Head of caudate nucleus (tissue), 42 donors: ENCODE data around the gene TBX15.
A peak's percentile ranks its signal among the peaks of the same experiment; 100 is the strongest.

Source experiments
- DNase-seq, 42 donors: peaks; one replicate each; pipeline versions ENCODE4 v3.0.0 to v3.0.0-alpha.2; 2020 to 2021; ENCODE audit warnings: mixed read lengths in 7 of 42
- intact Hi-C: fragments of 100-400 bp; cut with DNase I; formaldehyde crosslinking; loops from one replicate; pipeline ENCODE4 v1.15.0; 2022

The TBX15 gene

DNA sequence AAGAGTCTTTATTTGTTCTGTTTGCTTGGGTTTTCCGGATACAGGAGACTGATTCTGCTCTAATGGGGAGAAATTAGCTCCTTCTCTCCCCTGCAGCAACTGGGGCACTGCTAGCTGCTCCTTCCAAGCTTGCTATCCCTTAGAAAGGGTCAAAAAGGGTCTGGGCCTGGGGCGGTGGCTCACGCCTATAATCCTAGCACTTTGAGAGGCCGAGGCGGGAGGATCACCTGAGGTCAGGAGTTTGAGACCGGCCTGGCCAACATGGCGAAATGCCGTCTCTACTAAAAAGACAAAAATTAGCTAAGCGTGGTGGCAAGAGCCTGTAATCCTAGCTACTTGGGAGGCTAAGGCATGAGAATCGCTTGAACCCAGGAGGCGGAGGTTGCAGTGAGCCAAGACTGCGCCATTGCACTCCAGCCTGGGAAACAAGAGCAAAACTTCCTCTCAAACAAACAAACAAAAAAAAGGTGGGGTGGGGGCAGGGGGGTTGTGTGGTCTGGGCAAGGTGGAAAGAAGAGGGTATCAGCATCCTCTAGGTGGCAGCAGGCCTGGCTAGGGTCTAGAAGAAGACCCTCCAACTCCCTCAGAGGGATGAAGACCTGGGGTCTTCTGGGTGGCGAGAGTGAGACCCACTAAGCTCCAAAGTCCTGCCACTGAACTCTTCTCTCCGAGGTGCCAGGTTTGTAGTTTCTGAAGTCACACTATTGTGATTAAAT, 15.4 kb upstream of the TBX15 start:
- peak in 1 of 42 donors; percentile 3 for DNase-seq
- intact Hi-C loops, result no loop called here

DNA sequence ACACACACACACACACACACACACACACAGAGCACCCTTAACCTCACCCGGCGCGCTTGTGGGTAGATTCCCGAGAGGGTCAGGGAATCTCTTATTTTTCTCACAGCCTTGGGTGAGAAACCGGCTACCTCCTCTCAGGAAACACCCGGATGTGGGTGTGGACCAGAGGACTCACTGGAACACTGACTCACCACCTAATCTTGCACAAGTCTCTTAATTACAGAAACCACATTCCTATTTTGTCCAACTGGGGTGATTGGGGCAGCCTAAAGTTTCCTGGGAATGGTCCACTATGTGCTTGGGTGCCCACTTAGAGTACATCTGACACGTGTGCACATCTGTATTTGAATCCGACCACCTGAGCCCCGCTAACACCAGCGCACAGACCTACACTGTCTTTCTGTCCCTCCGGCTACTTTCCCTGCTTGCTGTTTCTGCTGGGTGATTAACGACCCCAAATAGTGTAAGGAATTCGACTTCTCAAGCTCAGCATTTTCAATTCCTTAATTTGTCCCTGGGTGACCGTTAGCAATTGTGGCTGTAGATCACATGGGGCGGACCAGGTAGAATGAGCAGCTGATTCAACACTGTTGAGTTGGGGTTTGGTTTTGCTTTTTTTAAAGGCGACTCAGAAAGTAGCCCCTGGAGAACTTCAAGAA, 14.0 kb upstream of the TBX15 start:
- DNase-seq, result peak in 1 of 42 donors; percentile 4
- intact Hi-C loops, result no loop called here

DNA sequence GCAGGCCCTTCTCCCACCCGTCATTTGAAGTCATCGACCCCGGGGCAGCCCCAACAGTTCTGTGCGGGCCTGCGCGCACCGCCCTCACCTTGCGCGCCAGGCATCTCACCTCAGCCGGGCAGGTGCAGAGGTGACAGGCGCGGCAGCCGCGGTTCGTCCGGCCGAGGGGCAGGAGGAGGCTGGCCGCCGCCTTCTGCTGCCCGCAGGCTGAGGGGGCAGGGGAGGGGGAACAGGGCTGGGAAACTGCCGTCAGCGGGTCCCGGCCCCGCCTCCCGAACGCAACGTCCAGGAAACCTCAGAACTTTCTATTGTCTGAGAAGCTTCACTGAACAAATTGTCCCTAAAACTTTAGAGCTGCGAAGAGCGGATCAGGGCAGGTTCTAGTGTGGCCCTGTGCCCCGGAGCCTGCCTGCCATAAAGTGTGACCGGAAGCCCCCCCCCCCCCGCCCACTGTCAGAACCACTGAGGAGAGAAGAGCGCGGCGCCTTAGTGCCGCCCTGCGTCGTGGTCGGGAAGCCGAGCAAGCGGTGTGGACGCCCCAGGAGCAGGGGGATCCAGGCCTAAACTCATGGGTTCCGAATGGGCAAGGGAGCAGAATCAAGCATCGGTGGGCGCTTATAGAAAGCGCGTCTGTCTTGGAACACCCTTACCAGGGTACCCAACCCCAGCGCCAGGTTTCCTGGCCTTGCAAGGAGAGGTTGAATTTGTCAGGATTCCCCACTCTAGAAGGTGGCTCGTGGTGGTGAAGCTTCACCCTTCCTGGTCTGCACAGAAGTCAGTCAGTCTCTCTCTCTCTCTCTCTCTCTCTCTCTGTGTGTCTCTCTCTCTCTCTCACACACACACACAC, 13.3 kb upstream of the TBX15 start:
- intact Hi-C loops, result no loop called here
- no peak for DNase-seq

DNA sequence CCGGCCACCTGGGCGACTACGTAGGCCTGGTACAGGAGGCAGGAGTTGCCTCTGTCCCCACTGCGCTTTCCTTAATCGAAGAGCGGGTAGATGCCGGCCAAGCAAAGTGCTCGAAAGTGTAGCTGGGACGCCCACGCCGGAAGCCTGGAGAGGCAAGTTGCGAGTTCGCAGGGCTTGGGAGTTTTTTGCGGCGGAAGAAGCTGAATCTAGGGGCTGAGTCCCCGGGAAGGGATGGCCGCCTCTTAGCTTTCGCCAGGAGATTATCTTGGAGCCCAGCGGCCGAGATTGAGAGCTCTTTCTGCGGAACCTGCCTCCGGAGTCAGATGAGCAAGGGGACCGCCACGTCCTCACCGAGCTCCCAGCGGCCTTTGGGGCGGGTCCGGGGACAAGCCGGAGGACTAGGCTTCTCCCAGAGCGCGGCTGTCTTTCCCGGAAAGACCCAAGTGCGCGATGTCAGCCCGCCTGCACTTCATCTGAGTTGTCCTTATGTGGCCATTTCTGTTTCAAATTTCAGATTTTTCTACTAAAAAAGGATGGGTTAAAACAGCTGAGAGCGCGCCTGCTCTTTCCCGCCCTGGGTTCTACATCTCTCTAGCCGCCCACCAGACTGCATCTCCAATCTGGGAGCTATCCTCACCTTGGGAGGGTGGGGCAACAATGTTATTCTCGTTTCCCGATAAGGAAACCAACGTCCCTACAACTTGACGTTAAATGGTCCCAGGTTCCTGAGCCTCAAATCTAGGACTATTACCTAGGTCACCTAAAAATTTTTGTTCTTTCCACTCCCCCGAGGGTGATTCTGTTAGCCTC, 12.4 kb upstream of the TBX15 start:
- intact Hi-C loops, result no loop called here
- DNase-seq, result peak in 1 of 42 donors; percentile 4

DNA sequence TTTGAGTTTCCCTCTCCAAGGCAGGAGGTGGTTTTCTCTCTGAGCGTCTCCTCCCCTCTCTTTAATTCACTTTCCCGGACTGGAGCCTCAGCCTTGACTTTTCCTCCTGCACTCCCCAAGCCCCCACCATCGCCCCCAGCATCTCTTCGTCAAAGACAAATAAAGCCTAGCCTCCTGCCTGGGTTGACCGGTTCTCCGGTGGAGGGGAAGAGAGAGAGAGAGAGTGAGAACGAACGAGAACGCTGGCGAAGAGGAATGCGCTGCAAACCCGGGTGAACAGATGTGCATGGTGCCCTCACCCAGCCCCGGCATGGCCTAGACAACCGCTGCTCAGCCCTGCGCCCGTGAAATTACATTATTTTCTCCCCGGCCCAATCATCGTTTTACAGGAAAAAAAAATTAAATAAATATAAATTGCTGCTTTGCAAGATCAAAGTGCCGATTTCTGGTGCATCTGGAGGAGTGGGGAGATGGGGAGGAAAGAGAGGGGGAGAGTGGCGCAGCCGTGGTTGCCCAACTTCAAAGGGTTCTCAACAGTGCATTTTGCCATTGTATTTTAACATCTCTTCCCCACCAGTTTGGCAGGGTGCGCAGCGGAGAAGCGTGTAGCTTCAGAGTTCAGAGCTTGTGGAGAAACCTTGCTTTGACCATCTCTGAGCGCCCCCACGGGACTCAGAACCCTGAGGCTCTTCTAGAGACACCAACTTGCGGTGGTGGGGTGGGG, 11.4 kb upstream of the TBX15 start:
- DNase-seq, result peak in 1 of 42 donors; percentile 14
- intact Hi-C loops, result no loop called here

DNA sequence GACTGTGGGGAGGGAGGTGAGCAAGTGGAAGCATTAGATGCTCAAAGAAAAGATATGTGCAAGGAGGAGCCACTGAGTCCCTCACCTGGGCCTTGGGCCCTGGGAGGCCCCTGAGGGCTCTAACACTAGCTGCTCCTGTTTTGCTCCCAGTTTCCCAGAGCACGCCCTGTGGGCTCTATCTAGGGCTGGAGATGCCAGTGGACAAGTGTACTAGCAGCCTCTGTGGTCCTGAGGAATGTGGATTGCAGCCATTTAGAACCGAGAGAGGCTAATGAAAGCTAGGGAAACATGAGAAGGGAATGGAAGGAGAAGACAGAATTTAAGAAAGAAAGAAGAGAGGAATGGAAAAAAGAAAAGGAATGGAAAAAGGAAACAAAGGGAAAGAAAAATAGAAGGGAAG, 10.0 kb upstream of the TBX15 start:
- intact Hi-C loops, result no loop called here
- no peak for DNase-seq

DNA sequence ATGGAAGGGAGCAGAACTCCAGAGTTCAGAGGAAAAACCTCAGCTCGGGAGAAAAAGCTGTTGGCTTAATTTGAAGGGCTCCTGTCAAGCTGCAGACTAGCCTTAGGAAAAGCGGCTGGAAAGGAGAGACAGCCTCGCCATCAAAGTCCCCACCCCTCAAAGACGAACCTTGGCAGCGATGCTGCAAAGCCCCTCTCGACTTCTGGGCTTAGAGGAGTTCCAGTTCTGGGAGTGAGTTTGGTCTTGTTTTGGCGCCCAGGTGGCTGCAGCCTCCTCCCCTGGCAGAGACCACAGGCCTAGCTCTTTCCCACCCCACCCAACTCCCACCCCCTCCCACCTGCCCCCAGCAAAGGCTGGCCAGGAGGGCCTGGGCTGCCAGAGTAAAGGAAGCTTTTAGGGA, 9.1 kb upstream of the TBX15 start:
- DNase-seq, result no peak
- intact Hi-C loops, result no loop called here

DNA sequence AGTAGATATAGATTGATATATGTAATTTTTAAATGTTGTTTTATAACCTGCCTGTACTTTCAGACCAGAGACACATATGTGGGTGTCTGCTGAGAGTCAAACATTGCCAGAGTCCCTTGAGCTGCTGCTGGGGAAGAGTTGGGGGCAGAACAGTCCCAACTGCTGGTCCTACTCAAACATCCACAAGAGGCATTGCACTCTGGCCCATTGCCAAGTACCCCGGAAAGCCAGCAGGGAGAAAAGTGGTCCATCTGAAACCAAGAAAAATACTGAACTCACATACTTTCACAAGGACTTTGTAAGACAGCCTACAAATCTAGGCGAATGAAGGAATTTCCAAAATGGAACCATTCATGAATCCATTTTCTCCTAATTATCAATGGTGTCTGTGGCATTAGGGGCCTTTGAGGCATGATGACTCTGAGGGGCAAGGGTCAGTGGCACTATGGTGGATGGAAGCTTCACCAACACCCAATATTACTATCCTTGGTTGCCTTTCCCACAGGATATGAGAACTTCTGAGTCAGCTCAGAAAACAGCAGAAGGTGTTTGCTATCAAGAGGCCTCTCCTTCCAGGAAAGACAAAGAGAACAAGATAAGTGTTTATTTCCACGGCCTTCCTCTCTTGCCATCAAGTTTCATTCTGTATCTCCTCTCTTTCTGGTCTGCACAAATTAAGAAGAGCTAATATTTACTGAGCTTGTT, 7.3 kb upstream of the TBX15 start:
- intact Hi-C loops, result no loop called here

DNA sequence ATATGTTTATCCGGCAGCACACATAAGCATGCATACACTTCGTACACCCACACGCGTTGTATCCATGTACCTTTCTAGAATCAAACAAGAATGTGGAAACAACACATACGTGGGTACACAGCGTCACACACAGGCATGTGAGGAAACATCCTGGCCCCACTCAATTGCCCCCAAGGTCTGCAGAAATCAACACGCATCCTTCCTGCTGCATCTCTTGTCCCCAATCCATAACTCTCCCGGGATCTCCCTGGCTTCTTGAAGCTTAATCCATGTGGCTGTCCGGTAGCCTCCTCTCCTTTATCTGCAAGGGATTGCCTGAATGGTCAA, 5.5 kb upstream of the TBX15 start:
- DNase-seq, result no peak
- intact Hi-C loops, result no loop called here

More for the DNA sequence above, 7.3 kb upstream of the TBX15 start:
- no peak for DNase-seq

DNA sequence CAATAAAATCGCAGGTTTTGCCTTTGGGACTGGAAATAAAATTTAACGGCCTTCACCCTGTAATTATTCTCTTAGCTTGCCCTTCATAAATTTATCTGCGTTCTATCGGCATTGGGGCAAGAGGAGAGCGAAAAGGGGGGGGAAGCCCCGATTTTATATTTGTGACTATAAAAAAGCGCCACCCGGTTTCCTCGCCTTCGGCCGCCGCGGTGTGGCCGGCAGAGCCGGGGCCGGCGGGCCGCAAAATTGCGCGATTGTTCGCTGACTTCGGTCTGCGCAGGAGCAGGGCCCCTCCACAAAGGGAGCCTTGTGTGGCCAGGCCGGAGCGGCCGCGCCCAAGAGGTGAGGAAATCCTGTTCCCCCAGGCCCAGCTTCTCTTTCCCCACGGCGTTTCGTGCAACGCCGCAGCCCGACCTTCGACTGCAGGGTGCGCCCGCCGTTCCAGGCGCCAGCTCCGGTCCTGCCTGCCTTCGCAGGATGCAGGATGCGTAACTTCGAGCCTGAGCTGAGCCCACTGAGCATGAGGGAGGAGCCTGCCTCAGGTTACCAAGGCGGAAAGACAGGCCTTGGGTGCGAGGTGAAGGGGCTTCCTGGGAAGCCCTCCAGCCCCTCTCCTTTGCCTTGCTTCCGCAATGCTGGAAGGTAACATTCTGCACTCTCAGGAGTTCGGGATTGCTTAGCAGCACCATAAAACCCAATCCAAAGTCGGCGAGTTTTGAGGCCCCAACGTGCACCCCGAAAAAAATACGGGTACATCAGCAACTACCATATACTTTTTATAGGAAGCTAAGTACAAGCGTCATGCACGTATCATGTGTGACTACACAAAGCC, 4.9 kb upstream of the TBX15 start:
- no peak for DNase-seq
- intact Hi-C loops, result no loop called here

DNA sequence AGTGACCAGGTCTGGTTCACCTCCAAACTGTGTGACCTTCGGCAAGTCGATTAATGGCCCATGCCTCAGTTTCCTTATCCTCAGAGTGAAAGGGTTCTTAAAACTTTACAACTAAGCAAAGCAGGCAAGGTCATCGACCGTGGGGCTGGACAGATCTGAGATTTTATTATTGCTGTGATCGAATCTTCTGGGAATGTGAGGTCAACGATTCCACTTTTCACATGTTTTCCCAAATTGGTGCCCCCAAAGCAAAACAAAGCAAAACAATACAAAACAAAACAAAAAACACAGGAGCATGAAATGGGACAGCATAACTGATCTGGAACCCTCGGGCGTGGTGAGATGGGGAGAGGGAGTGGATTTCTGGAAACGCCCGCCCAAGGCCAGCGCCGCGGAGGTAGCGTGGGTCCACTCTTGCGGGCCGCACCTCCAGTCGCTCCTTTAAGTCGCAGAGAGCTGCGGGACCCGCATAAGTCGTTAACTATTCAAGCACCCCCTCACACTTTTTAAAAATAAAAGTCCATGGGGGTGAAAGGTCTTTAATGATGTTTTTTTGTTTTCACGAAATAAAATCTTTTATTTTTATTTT, 4.2 kb upstream of the TBX15 start:
- no peak for DNase-seq
- intact Hi-C loops, result no loop called here

DNA sequence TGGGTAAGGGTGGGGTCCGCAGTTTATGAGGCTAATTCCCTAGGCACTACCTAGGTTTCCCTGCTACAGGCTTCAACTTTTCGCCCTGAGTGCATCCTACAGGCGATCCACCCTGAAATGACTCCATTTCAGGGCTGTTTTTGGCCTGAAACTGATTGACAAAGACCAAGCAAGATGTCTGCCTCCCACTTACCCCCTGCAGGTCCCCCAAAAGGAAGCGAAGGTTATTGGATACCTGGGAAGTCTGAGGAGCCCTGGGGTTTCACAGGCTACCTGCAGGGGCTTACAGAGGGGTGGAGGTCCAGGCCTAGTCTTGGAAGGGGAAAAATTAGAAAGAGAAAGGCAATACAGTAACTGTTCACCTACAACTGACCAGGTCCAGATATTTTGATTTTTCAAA, 3.3 kb upstream of the TBX15 start:
- DNase-seq, result no peak

DNA sequence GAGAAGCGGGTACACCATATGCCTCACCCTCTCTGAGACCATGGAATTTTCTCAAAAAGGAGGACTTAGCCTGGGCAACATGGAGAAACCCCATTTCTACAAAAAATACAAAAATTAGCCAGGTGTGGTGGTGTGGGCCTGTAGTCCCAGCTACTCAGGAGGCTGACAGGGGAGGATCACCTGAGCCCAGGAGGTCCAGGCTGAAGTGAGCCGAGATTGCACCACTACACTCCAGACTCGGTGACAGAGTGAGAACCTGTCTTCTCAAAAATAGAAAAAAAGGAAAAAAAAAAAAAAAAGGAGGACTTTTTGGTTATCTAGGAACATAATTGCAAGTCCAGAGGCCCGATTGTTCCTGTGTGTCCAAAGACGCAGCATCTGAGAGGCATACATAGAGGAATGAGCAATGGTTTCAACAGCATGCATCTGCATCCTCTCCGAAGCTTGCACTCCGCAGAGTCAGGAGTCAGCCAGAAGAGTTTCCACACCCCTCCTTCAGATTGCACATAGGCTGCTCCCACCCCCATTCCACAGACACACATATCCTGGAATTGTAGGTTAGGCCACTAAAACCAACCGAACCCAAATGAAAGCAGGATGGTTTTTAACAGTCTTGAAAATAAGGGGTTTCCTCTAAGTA, 2.5 kb upstream of the TBX15 start:
- intact Hi-C loops, result no loop called here
- no peak for DNase-seq

More for the DNA sequence above, 3.3 kb upstream of the TBX15 start:
- intact Hi-C loops, result no loop called here

DNA sequence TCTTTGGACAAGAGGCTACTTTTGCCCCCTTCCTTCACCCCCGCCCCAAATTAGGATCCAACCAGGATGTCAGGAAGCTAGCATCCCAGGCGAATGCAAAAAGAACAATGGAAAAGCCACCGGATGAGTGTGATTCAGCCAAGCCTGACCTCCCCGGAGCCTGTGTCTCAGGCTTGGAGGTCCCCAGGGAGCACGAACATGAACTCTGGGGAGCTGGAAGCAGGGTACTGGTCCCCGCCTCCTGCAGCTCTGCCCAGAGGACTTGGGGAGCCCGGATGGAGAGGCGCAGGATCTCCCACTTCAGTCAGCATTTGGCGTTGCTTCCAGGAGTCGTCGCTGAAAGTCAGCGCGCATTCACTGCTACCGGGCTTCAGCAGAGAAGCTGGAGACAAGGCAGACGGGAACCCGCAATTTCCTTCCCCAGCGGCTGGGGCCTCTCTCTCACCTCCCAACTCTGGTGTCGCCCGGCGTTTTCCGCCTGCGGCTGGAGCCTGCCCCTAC, 1.8 kb upstream of the TBX15 start:
- no peak for DNase-seq
- intact Hi-C loops, result no loop called here

DNA sequence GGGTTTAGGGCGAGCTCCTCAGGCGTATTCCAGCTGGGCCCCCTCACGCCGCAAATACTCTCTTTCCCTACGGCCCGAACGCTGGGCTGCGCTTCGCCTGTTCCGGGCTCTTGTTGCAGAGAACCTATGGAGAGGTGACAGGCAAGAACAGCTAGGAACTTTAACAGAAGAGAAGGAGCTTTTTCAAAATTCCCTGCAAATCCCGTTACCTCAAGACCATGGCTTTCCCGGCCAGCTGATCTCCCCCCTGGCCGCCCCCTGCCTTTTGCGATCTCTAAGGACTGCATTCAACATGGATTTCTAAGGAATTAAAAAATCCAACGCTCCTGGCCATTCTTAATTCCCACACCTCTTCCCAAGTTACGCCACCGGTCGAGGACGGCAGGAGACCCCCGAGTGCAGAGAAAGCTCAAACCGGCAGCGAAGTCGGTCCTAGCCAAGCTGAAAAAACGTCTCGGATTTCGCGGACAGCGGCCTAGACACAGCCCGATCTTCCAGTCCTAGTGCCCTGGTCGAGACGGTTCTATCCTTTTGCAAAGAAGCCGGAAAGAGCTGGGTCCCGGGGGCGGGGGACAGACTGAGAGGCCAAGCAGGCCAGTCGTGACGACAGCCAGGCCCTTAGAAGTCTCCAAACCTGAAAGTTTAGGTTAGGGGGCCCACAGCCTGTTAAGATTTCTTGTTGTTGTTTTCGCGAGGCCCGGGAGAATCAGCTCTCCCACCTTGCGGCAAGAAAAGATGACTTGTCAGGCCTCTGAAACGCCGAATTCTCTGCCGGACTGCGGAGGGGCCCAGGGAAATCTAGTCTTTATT, 1.1 kb upstream of the TBX15 start:
- intact Hi-C loops, result no loop called here
- DNase-seq, result no peak
